HCT116 (cell line): ENCODE measurements around the gene HOXD8. TPM values are rescaled to one million over a fixed set of nuclear protein-coding genes. Genes with fewer than 3 reads are reported as not detected.

Experiments
- ATAC-seq: fragments of 200-7000 bp; cut with Tn5 transposase; 2 replicates; pipeline ENCODE4 v1.9.1; 2020; ENCODE audit warnings: mild to moderate bottlenecking, moderate library complexity
- BruUV-seq: library from RNA; stranded (reverse); fragments of 400-500 nt; replicated peaks from 2 replicates; lab custom pipeline; 2021; lab: Mats Ljungman, UMichigan
- CTCF ChIA-PET: fragments of 300-600 bp; sonication (Branson Sonifier 250); formaldehyde crosslinking; loops from one replicate; lab custom pipeline; 2021; ENCODE audit warnings: antibody characterized with exemption; lab: Charles Lee
- POLR2A ChIA-PET: fragments of 300-600, 350-600 bp; sonication (Branson Sonifier 250); formaldehyde crosslinking; loops from one replicate; lab custom pipeline; 2021; ENCODE audit warnings: antibody characterized with exemption; lab: Charles Lee
- RAD21 ChIA-PET, 2 experiments: fragments of 300-600 bp; sonication (Branson Sonifier 250); formaldehyde crosslinking; loops; one replicate each; lab custom pipeline; 2023; ENCODE audit warnings: low total read pairs in 2 of 2; ENCODE audit not compliant: uncharacterized antibody in 2 of 2, unreplicated experiment in 2 of 2, low non-redundant PET in 1 of 2; lab: Charles Lee
- DNase-seq: peaks from one replicate; pipeline ENCODE4 v3.0.0-alpha.2; 2010; ENCODE audit warnings: low read depth, low spot score
- H2AFZ ChIP-seq: fragments of 200-600 bp; shearing (Covaris generic), sonication (generic); 2 replicates; pipeline ENCODE4 v1.6.1; 2017; ENCODE audit warnings: low read depth, mixed run types, mixed read lengths, antibody characterized with exemption, low read length; ENCODE audit not compliant: poor library complexity, severe bottlenecking
- H3K27ac ChIP-seq: 2 replicates; pipeline ENCODE4 v1.5.1; 2012; ENCODE audit warnings: low read depth, low read length
- H3K27me3 ChIP-seq: fragments of 200-600 bp; sonication (generic); 2 replicates; pipeline ENCODE4 v1.6.1; 2016; ENCODE audit warnings: mixed run types, low read length, mixed read lengths; ENCODE audit not compliant: insufficient read depth
- H3K36me3 ChIP-seq, 2 experiments: fragments of 200-500 bp in 1 of 2; fragments of 200-600 bp in 1 of 2; sonication (Bioruptor generic) in 1 of 2; sonication (generic) in 1 of 2; 2 replicates each; pipeline versions ENCODE4 v1.5.1 to v1.6.1; 2014 to 2016; ENCODE audit warnings: low read length in 2 of 2, inconsistent platforms in 1 of 2, mixed read lengths in 1 of 2, mixed run types in 1 of 2; ENCODE audit not compliant: insufficient read depth in 2 of 2, control insufficient read depth in 1 of 2
- H3K4me1 ChIP-seq, 2 experiments: fragments of 200-600 bp in 1 of 2; sonication (generic) in 1 of 2; 2 replicates each; pipeline versions ENCODE4 v1.5.1 to v1.6.1; 2012 to 2017; ENCODE audit warnings: low read length in 2 of 2, inconsistent platforms in 1 of 2, mild to moderate bottlenecking in 1 of 2, mixed read lengths in 1 of 2, mixed run types in 1 of 2, moderate library complexity in 1 of 2; ENCODE audit not compliant: insufficient read depth in 2 of 2, control insufficient read depth in 1 of 2
- H3K4me2 ChIP-seq: fragments of 200-600 bp; sonication (generic); 2 replicates; pipeline ENCODE4 v1.6.1; 2017; ENCODE audit warnings: mixed run types, low read length, mixed read lengths
- H3K4me3 ChIP-seq, 2 experiments: fragments of 200-600 bp in 1 of 2; sonication (generic) in 1 of 2; replicated peaks in 1 of 2; 2 replicates each; pipeline ENCODE4 v1.5.1; 2011 to 2016; ENCODE audit warnings: low read length in 2 of 2, control low read depth in 1 of 2, low read depth in 1 of 2, mild to moderate bottlenecking in 1 of 2, mixed read lengths in 1 of 2, mixed run types in 1 of 2
- H3K79me2 ChIP-seq: fragments of 200-600 bp; sonication (generic); 2 replicates; pipeline ENCODE4 v1.6.1; 2017; ENCODE audit warnings: mild to moderate bottlenecking, mixed run types, low read length, moderate library complexity, mixed read lengths; ENCODE audit not compliant: insufficient read depth
- H3K9ac ChIP-seq: fragments of 200-600 bp; sonication (generic); 2 replicates; pipeline ENCODE4 v1.6.1; 2016; ENCODE audit warnings: low read length, mixed read lengths
- H3K9me2 ChIP-seq: fragments of 200-600 bp; sonication (generic), shearing (Covaris generic); 2 replicates; pipeline ENCODE4 v1.6.1; 2017; ENCODE audit warnings: mixed run types, mild to moderate bottlenecking, moderate library complexity; ENCODE audit not compliant: insufficient read depth
- H3K9me3 ChIP-seq, 2 experiments: fragments of 200-500 bp in 1 of 2; fragments of 200-600 bp in 1 of 2; sonication (Bioruptor generic) in 1 of 2; sonication (generic) in 1 of 2; 2 replicates each; pipeline ENCODE4 v1.6.1; 2014 to 2017; ENCODE audit warnings: low read length in 2 of 2, mixed read lengths in 2 of 2, inconsistent platforms in 1 of 2, low read depth in 1 of 2, mild to moderate bottlenecking in 1 of 2, mixed run types in 1 of 2, moderate library complexity in 1 of 2; ENCODE audit not compliant: control insufficient read depth in 1 of 2, insufficient read depth in 1 of 2
- H4K20me1 ChIP-seq: fragments of 200-600 bp; sonication (generic), shearing (Covaris generic); 2 replicates; pipeline ENCODE4 v1.6.1; 2017; ENCODE audit warnings: mixed run types, mild to moderate bottlenecking, moderate library complexity; ENCODE audit not compliant: insufficient read depth
- CTCF ChIP-seq, 3 experiments: fragments of 200-600 bp in 1 of 3; sonication (generic) in 1 of 3; IDR thresholded peaks in 2 of 3; conservative IDR thresholded peaks in 1 of 3; 2 replicates each; pipeline ENCODE4 v1.5.1; 2012 to 2017; ENCODE audit warnings: low read depth in 2 of 3, low read length in 2 of 3, antibody characterized with exemption in 1 of 3, borderline replicate concordance in 1 of 3, control low read depth in 1 of 3, mild to moderate bottlenecking in 1 of 3, mixed read lengths in 1 of 3, mixed run types in 1 of 3, moderate library complexity in 1 of 3; ENCODE audit not compliant: insufficient read depth in 1 of 3
- MAX ChIP-seq: IDR thresholded peaks from 2 replicates; pipeline ENCODE4 v1.6.1; 2012
- SRF ChIP-seq: IDR thresholded peaks from 2 replicates; pipeline ENCODE4 v1.6.1; 2012; ENCODE audit warnings: low read depth
- ZFX ChIP-seq: fragments of 450-650 bp; IDR thresholded peaks from 2 replicates; pipeline ENCODE4 v1.6.1; 2017
- intact Hi-C: fragments of 100-400 bp; cut with micrococcal nuclease; formaldehyde crosslinking; loops from 2 replicates; pipeline ENCODE4 v1.10.0; 2022
- total RNA-seq: library from RNA; stranded (reverse); gene quantifications from one replicate; pipeline ENCODE4 v1.2.1, GENCODE V29; 2021; ENCODE audit not compliant: unreplicated experiment
- TF ChIP-seq, protein P1 (sequence below): IDR thresholded peaks from 2 replicates; pipeline ENCODE4 v1.6.1; 2012; ENCODE audit warnings: low read depth

HOXD8 gene
- total RNA-seq, 1 experiment from 2014 or later = 6.0 TPM

- ChIA-PET CTCF (interaction anchor here (0.9 to 1.4 kb wide), 4 partner anchors 9 to 516 kb away, joined by 3 to 5 read pairs (median 4); no protein-coding TSS in a partner anchor), POLR2A (interaction anchor here (0.9 to 1.3 kb wide), 3 partner anchors 318 to 517 kb away, joined by 3 to 5 read pairs (median 4); no protein-coding TSS in a partner anchor), RAD21 (interaction anchor here in 1 of 2 experiments (0.9 to 1.3 kb wide), 2 partner anchors 318 to 502 kb away, joined by 3 read pairs; no protein-coding TSS in a partner anchor)
- intact Hi-C loops = no loop called here
- ATAC-seq (peak; percentile 35), DNase-seq (no peak)
- Histone ChIP-seq H4K20me1 (no peaks in the 10 kb centered on the region), H2AFZ (peak overlapping the region; percentile 19), H3K36me3 (no peaks in the 10 kb centered on the region), H3K27ac (peak overlapping the region; percentile 55; the same call in 1 of the 2 replicates), H3K27me3 (no peaks in the 10 kb centered on the region), H3K9ac (peak overlapping the region; percentile 58), H3K4me2 (peak overlapping the region; percentile 75), H3K9me3 (no peaks in the 10 kb centered on the region), H3K79me2 (no peaks in the 10 kb centered on the region), H3K4me3 (peak overlapping the region; percentile 52 to 61), H3K4me1 (peaks cover 5 to 22% of the 10 kb centered on the region in 2 experiments; a peak in 3 of 4 replicates)
- TF ChIP-seq SRF = no peak
- TF ChIP-seq, protein P1, sequence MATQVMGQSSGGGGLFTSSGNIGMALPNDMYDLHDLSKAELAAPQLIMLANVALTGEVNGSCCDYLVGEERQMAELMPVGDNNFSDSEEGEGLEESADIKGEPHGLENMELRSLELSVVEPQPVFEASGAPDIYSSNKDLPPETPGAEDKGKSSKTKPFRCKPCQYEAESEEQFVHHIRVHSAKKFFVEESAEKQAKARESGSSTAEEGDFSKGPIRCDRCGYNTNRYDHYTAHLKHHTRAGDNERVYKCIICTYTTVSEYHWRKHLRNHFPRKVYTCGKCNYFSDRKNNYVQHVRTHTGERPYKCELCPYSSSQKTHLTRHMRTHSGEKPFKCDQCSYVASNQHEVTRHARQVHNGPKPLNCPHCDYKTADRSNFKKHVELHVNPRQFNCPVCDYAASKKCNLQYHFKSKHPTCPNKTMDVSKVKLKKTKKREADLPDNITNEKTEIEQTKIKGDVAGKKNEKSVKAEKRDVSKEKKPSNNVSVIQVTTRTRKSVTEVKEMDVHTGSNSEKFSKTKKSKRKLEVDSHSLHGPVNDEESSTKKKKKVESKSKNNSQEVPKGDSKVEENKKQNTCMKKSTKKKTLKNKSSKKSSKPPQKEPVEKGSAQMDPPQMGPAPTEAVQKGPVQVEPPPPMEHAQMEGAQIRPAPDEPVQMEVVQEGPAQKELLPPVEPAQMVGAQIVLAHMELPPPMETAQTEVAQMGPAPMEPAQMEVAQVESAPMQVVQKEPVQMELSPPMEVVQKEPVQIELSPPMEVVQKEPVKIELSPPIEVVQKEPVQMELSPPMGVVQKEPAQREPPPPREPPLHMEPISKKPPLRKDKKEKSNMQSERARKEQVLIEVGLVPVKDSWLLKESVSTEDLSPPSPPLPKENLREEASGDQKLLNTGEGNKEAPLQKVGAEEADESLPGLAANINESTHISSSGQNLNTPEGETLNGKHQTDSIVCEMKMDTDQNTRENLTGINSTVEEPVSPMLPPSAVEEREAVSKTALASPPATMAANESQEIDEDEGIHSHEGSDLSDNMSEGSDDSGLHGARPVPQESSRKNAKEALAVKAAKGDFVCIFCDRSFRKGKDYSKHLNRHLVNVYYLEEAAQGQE = no peak
- TF ChIP-seq MAX = no peak
- TF ChIP-seq CTCF (IDR thresholded peaks at IDR 0.05 in 2 of 3, conservative IDR thresholded peaks at IDR 0.05 in 1 of 3; ENCODE audit: borderline replicate concordance in 1 of 3, insufficient read depth in 1 of 3, low read depth in 2 of 3, low read length in 2 of 3) = no peak
- TF ChIP-seq ZFX = peak; percentile 75
- TF ChIP-seq, all 23 proteins: peak for 1
- no TSS peak for BruUV-seq
- no peaks in the 10 kb centered on the region for H3K9me2 ChIP-seq
These were observed 7.1 kb downstream of the HOXD8 start for GRCh38 chr2:176136374-176137251.
